EH (cell line): ENCODE results near the gene BRD3OS.

Source experiments
- DNase-seq: peaks from one replicate; pipeline ENCODE4 v3.0.0-alpha.2; 2015; ENCODE audit warnings: low read depth

BRD3OS gene, protein sequence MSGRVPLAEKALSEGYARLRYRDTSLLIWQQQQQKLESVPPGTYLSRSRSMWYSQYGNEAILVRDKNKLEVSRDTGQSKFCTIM

GRCh38 chr9:134024828-134025605 is at the start of gene BRD3OS:
Gene BRD3OS (plus strand): TSS chr9:134025481. CDS start chr9:134026748, 1,267 bp downstream.
- peak; percentile 100 for DNase-seq

DNA sequence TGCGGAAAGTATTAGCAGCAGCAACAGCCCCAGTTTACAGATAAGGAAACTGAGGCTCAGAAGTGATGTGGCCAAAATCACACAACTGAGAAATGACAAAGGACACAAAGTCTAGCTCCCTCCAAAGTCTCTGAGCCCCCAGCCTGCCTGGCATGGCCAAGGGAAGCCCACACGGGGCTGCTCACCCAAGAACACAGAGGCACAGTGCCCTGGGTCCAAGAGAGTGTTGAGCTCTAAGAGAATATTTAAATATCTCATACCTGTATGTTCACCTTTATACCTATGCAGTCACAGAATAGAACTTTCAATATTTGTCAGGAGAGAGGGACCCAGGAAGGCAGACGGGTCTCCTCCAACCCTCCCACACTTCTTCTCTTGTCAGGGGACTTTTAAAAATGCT is 49.8 kb upstream of the BRD3OS start:
- no peak for DNase-seq

- DNase-seq = no peak
Observed at GRCh38 chr9:133976191-133976861, 49.0 kb upstream of the BRD3OS start.

DNA sequence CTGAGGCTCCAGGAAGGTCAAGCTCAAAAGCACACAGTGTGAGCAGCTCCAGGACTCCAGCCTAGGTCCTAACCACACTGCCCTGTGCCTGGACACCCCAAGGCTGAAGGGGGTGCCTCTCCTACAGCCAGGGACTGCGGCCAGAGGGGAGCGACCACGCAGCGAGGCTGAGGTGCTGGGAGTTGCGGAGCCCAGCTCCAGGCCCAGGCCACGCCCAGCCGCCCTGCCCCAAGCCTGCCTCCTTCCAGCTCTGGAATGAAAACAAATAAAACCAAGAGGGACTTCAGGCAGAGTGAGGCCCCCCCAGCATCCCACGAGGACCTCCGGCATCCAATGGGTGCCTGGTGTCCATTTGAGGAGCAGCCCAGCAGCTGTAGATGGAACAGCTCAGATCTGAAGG is 48.4 kb upstream of the BRD3OS start:
- no peak for DNase-seq

DNA sequence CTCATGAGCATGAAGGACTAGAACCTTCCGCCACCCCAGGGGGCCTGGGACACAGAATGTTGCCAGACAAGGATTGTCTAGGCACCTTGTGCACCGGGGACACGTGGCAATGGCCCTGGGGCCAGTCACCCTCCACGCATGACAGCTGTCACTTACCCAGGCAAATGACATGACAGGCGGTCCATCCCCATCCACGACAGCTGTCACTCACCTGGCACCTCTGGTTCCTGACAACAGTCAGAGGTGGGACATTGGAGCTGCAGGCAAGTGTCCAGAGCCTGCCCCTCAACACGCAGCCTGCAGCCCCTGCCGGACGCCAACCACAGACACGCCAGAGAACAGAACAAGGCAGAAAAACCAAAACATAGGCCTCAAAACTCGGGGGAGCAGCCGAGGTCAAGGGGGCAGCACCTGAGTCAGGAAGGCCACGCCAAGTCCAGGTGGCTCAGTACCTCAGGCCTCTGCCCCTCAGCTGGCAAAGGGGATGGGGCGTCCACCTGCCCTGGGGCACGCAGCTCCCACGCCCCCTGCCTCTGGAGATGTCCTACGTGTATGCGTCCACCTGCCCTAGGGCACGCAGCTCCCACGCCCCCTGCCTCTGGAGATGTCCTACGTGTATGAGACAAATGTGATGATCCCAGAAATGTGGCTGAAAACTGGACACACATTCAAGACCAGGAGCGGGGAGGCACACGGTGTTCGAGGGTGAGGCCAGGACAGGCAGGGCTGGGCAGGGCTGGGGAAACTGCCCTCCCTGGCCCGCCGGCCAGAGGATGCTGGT is 47.7 kb upstream of the BRD3OS start:
- DNase-seq = no peak

DNA sequence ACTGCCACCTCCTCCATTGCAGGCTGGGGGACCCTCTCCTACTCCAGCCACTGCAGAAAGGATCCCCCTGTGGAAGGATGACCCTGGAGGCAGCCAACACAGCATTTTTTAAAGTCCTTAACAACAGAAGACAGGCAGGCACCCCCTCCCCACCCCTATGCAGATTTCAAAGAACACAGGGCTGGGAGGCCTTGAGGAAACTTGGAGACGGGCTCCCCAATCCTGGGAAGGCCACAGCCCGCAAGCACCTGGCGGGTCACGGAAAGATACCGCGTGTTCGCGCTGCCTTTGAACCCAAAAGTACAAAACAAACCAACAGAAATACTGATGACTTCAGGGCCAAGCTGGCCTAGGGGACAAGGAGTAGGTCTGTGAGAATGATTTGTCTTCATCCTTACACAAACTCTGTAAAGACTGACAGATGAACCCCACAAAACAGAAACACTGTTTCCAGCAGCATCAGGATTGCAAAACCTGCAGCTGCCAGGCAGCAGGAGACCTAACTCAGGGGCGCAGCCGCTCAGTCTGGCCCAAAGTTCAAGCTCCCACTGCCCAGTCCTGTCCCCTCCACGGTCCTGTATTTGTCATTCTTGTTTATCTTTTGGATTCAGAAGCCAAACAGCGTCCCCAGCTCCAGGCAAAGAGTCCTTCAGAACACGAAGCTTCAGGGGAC is 46.9 kb upstream of the BRD3OS start:
- DNase-seq = no peak

- no peak for DNase-seq
Observed at GRCh38 chr9:133978899-133979272, 46.4 kb upstream of the BRD3OS start.

DNA sequence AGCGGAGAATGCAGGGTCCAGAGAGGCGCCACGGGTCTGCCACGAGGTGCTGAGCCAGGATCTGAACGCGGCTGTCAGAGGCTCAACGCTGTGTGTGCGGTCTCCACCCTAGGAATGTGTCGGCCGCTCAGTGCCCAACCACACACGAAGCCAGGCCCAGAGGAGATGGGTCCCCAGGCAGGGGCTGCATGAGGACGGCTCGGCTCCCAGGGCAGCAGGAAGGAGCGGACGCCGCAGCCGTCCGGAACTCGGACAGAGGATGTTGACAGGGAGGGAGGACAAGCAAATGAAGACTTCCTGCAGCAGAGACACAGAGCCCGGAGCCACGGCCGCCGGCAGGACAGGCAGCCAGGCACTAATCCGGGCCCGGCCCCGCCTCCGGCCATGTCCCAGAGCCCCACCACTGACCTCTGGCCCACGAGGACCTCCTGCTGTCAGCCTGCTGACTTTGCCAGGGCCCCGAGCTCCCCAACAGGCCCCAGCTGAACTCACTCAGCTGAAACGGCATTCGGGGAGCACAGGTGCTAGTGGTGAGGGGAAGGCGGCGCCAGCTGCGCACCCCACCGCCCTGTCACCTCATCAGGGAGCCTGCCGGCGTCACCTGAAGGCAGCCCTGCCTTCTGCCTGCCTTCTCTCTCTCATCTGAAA is 45.9 kb upstream of the BRD3OS start:
- peak; percentile 60 for DNase-seq

DNA sequence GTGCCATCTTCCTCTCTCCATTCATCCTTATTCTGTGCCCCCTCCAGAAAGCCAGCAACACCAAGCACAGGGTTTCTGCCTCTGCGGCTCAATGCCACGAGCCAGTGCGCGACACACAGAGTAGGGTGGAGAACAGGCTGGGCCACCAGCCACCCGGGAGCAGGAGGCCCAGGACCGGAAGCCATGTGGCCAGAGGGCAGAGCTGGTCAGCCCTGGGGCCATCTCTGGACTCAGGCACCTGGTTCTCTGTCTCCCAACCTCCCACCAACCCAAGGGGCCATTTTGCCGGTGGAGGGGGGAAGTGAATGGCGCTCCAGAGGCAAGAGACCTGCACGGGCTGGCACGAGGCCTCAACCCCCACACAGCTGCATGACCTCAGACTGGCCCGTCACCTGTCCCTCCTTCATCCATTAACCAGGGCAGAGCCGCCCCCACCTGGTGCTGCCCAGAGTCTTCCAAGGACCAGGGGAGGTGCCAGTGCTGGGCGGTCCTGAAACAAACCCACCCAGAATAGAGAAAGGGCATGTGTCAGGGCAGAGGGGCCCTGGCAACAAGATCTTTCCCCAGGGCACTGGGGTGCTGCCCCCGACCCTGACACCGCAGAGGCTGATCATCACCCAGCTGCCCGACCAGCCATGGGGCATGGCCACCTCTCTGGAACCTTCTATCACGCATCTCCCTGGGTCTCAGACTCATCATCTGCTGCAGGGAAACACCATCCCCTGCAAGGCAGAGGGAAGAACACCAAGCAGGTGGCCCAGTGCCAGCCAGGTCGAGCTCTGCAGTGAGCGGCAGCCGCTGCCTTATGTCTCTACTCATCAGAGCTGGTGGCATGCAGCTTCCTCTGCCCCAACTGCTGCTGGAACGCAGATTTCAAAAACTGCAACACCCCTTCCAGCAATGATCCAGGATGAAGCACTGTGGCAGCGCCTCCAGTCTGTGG is 45.1 kb upstream of the BRD3OS start:
- no peak for DNase-seq

GRCh38 chr9:133980864-133981588 is 44.3 kb upstream of the BRD3OS start:
- DNase-seq = no peak

DNA sequence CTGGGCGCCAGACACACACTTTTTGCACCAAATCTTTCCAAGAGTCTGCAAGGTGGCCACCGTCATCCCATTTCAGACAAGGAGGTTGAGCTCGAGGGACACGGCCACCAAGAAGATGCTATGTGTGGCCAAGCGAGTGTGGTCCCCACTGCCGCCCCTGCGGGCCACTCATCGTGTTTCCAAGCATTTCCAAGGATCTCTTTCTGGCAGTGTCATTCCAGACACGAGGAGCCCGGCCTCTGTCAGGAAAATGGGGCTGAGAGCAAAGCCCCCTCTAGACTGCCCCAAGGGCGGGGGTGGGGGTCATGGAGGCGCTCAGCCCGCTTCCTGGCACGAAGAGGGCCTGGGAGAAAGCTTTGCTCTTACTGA is 43.7 kb upstream of the BRD3OS start:
- no peak for DNase-seq

DNA sequence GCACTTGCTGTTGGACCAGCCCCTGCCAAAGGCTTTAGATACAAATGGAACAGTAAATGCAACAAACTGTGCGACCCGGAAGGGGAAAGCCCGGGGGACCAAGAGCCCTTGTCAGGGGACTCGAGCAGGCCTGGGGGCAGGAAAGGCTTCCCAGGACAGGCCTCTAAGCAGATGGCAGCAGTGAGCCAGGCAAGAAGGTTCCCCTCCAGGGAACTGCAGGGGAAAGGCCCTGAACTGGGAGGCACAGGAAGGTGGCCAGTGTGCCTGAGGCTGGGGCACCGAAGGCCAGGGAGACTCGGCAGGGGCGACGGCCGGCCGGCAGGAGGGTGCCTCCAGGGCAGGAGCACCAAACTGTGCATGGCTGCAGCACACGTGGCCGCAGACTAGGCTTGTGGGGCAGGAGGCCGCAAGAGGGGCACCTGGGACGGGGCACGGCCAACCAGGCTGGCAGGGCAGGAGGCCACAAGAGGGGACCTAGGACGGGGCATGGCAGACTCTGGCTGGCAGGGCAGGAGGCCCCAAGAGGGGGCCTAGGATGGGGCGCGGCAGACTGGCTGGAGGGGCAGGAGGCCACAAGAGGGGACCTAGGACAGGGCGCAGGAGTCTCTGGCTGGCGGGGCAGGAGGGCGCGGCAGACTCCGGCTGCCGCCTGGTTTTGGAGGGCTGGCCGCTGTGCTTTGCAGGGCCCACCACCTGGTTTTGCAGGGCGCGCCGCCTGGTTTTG is 43.2 kb upstream of the BRD3OS start:
- DNase-seq = no peak

DNA sequence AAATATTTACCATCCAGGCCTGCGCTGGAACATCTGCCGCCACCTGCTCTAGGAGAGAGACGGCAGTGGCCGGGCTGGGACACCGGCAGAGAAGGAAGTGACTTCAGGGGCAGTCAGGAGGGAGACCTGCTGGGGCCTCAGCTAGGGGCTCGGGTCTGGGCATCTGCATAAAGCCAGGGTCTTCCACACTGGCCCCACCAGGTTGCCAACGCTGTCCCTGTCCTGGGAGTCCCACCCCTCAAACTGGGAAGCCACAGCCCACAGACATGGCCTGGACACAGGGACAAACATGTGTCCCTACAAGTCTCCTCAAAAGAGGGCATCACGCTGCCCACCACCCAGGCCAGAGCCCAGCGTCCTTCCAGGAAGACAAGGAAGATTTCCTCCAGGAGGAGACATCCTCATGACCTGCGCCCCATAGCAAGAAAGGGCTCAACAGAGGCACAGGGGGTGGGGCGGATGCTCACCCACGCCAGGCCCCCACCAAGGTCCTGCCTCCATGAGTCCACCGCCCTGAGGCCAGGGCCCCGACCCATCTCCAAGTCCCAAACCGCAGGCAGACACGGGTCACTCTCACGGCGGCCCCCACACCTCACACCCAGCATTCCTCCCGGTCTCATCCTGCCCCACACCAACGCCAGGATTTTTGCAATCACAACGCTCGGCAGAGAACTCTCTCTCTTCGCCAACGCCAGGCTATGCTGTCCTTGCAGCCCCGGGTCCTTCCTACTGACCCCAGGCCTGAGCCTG is 42.1 kb upstream of the BRD3OS start:
- DNase-seq = no peak

GRCh38 chr9:133986061-133986460 is 39.2 kb upstream of the BRD3OS start:
- no peak for DNase-seq

DNA sequence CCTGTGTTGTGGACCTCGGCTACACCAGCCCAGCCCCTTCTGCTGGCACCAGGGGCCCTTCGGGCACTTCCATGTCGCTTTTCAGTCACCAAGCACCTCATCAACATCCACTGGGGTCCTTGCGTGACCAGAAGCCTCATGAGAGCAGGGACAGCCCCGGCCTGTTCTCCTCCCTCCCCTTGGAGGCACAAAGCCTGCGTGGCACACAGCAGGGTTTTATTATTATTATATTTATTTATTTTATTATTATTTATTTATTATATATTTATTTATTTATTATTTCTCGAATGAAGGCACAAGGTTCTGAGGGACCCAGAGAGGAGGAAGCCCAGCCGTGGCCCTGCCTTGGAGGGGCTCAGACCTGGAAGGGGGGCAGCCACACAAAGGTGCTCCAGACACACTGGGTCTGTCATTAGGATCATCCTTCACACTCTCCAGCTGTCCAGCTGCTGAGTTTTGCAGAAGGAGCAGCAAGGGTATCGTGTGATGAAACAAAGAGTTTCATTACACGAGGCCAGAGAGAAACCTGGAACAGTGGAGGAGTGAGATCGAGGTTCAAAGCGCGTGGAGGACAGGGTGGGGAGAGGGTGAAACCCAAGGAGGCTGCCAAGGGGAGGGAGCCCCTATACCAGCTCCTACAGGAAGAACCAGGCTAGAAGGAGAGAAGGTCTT is 38.4 kb upstream of the BRD3OS start:
- DNase-seq = no peak

DNA sequence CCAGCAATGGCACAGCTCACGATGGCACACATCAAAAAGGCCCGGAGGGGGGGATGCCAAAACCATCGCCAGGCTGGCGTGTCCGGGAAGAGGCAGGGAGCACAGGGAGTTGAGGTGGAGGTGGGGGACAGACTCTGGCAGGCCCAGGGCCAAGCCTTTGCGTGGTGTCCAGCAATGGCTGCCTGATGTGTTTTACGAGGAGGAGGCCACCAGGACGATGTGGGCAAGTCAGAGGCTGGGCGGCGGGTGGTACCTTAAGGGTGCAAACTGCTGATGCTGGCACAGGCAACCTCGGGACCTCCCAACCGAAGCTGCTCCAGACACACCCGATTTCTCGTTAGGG is 37.9 kb upstream of the BRD3OS start:
- no peak for DNase-seq

GRCh38 chr9:133987946-133988665 is 37.2 kb upstream of the BRD3OS start:
- DNase-seq = no peak
